GM12801 (cell line): ENCODE results near the gene HOXA2.

Experiments used
- CTCF ChIP-seq: IDR thresholded peaks from one replicate; pipeline ENCODE4 v1.5.1; 2011; ENCODE audit warnings: control low read depth; ENCODE audit not compliant: insufficient read length; ENCODE audit errors: extremely low read depth

HOXA2 gene

DNA sequence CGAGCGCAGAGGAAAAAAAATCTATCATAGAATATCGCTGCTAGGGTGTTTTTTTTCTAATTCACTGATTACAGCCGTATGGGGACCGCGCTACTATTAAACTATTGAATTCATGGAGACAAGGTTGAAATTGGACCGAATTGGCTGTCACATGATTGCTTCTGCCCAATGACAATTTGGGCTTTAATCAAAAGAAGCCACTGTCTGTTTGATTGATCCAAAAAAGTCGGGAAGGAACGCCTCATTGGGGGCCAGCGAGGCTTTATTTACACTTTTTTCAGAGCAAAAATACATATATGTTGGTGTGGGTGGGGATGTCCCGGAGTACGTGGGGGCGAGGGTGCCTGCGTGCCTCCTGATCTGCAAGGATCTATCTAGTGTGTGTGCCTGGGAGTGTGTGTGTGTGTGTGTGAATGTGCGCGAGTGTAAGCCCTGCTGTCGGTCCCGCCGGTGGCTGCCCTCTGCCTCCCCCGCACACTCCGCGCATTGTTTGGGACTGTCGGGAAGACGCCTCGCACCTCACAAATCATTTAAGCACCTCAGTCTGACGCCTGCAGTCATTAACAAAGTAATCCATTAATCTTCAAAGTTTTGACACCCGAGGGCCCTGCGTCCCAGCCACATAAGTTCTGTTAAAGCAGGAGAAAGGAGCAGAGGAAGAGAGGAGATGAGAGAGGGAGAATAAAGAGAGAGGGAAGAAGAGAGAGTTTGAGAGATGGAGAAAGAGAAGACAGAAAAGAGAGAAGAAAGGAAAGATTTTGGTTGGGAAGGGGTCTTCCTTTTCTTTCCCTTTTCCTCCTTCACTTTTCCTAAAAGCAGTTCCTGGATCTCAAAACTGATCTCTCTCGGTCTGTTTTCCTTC is at the start of gene HOXA2:
Gene HOXA2 (minus strand): TSS at position 103 of the 862 bp plus-strand sequence. CDS start 183 bp downstream, outside the sequence.
- TF ChIP-seq CTCF: no peak

- TF ChIP-seq CTCF: no peak
Observed at GRCh38 chr7:27151341-27151930, 49.0 kb upstream of the HOXA2 start.

DNA sequence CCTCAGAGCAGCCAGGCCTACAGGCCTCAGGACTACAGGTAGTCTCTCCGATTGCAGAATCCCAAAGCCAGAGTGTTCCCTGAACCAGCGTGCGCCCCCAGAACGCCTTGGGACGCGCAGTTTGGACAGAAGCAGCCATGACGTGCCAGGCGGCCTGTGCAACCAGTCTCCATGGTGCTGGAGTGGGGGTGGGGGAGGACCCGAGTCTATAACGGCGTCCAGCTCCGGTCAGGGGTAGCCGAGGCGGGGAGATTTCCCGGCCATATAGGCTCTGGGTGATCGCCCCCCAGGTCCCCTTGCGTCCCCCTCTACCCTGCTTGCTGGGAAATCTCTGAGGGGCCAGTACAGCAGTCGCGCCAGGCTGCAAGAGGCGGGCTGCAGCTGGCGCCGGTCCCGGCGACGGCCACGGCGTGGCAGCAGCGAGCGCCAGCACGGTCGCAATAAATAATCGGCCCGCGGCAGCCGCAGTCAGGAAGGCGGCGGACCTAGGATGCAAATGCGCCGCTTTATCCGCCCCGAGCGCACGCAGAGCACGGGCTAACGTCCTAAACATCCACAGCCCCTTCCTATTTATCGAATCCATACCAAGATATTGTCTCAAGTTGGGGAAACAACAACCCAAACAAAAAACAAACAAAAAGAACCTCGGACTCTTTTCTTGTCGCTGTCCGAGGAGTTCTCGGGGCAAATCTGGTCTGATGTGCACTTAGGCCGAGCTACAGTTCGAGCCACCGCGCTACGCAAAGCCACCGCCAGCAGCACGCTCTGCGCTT is 48.3 kb upstream of the HOXA2 start:
- TF ChIP-seq CTCF: no peak

DNA sequence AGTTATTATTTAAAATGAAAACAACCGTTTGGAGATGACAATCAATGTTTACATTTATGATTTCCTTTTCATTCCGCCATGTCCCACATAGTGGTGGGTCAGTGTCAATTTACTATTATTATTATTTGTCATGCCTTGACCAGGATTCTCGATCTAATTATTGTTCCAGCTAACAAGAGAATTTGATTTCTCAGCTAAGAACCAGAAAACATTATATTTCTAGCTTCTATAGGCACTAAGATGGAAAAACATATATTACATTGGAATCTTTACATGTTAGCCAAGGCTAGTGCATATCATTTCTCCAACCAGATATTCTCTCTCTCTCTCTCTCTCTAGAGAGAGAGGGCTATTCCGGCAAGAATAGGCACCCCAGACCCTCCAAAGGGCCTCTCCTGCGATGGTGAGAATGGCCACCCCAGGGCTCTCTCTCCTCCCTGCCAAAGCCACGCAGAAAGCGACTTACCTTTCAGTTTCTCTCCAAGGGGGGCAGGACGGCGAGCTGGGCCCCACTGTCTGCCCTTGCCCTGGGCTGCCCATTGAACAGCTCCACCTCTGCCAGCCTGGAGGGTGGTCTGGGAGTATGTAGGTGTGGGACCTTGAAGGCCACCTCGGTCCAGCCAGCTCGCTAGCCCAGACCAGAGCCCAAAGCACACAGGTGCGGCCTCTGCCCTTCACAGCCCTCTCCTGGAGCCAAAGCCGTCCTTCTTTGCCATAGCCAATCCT is 47.5 kb upstream of the HOXA2 start:
- TF ChIP-seq CTCF: no peak

- no peak for TF ChIP-seq CTCF
Observed at GRCh38 chr7:27148756-27149641, 46.5 kb upstream of the HOXA2 start.

DNA sequence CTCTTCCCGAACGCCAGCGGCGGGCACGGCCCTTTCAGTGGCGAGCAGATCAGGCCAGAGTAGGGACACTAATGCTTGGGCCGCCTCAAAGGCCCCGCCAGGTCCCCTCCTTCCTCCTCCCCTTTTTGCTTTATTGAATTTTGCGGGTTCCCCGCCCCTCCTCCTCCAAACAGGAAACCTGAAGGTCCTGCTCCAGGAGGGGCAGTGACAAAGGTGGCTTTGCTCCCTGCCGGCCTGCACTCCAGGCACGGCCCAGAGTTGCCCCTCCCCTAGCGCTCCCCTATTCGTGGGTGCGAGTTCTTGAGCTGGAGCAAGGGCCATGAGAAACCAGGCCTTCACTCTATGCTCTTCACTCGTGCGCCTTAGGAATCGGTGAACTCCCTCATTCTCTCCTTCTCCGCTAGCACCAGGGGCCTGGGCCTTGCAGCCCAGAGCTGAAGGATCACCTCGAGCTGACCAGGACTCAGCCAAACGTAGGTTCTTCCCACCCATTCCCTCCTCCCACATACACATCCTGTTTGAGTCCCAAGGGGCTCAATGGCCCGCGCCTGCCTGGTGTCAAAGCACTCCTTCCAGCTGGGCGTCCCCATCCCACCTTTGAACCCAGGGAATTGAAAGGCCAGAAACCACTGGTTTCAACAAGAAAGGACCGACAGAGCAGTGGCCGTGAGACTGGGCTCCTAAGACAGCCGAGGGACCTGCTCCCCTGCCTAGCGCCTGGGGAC is 45.7 kb upstream of the HOXA2 start:
- TF ChIP-seq CTCF: no peak
